ENCODE measurements around the gene ANKRD35. TPM values are rescaled to one million over a fixed set of nuclear protein-coding genes. Genes with fewer than 3 reads are reported as not detected.
"Not testable (repeated sequence)": the region's sequence is repeated elsewhere in the genome, so short reads cannot be mapped to it uniquely, and the experiment has no call there.

The ANKRD35 gene
- total RNA-seq, 1 donor from 2014 or later, result 0.31 TPM

DNA sequence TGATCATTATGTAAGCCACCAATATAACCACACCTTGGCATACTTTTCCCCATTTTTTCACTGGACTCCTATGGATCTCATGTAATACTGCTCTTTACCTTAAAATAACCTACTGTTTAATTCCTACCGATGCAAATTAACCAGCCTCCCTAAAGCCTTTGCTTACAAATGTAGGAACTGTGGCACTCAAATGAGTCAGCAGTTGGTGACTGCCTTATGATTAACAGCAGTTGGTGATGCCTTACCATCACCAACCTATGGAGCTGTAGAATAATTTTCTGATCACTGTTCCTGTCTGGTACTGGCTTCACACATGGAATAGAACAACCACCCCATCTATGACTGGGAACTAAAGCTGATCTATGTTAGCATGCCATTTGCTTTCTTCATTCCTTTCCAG, 48.0 kb downstream of the ANKRD35 start:
- no peaks in the 10 kb centered on the region for H3K4me1 Mint-ChIP-seq (ENCODE audit: low read depth)
- no peak for DNase-seq (ENCODE audit: low spot score, unreplicated experiment)
- no peak overlapping the region for H3K27ac Mint-ChIP-seq
- no peak overlapping the region for H3K4me3 Mint-ChIP-seq (ENCODE audit: low read depth)
- no peaks in the 10 kb centered on the region for H3K27me3 Mint-ChIP-seq
- peaks cover 21% of the 10 kb centered on the region for H3K36me3 Mint-ChIP-seq (ENCODE audit: insufficient read depth)
- no peaks in the 10 kb centered on the region for H3K9me3 Mint-ChIP-seq (ENCODE audit: low read depth)
- TF ChIP-seq, protein P1, sequence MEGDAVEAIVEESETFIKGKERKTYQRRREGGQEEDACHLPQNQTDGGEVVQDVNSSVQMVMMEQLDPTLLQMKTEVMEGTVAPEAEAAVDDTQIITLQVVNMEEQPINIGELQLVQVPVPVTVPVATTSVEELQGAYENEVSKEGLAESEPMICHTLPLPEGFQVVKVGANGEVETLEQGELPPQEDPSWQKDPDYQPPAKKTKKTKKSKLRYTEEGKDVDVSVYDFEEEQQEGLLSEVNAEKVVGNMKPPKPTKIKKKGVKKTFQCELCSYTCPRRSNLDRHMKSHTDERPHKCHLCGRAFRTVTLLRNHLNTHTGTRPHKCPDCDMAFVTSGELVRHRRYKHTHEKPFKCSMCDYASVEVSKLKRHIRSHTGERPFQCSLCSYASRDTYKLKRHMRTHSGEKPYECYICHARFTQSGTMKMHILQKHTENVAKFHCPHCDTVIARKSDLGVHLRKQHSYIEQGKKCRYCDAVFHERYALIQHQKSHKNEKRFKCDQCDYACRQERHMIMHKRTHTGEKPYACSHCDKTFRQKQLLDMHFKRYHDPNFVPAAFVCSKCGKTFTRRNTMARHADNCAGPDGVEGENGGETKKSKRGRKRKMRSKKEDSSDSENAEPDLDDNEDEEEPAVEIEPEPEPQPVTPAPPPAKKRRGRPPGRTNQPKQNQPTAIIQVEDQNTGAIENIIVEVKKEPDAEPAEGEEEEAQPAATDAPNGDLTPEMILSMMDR (IDR thresholded peaks at IDR 0.05; ENCODE audit: unreplicated experiment), result no peak

DNA sequence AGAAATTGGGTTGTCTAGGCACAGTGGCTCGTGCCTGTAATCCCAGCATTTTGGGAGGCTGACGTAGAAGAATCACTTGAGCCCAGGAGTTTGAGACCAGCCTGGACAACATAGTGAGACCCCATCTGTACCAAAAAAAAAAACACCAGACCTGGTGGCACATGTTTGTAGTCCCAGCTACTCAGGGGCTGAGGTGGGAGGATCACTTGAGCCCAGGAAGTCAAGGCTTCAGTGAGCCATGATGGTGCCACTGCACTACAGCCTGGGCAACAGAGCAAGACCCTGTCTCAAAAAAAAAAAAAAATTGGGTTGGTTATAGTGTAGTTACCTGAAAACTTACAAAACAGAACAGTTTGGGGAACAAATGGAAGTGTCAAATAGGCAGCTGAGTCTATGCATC, 54.9 kb downstream of the ANKRD35 start:
- H3K36me3 Mint-ChIP-seq (ENCODE audit: insufficient read depth), result peaks cover 43% of the 10 kb centered on the region
- DNase-seq (ENCODE audit: low spot score, unreplicated experiment); H3K4me3 Mint-ChIP-seq (ENCODE audit: low read depth); H3K9me3 Mint-ChIP-seq (ENCODE audit: low read depth); H3K27me3 Mint-ChIP-seq; H3K4me1 Mint-ChIP-seq (ENCODE audit: low read depth); H3K27ac Mint-ChIP-seq: not testable (repeated sequence)

DNA sequence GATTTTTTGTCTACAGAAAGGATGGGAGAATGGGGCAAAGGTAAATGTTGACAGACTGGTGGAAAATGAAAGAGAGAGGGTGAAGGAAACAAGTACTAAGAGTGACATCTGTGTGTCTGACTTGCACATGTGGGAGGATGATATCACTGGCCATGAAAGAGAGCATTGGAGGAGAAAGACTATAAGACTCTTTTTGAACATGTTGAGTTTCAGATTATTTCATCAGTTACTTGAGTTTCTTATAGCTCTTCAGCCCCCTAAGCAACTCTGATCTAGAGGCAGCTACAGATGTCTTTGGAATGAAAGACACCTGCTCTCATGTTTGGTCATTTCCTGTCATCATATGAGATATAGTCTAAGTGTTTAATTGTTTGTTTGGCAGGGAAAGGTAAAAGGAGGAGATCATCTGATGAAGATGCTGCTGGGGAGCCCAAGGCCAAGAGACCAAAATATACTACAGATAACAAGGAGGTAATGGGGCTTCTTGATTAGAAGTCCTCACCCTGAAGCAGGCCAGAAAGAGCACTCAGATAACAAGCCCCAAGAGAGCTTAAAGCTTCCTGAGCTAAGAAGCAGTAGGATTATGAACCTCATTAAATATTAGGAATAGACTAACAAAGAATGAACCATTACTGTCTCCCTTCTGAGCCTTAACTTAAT, 57.2 kb downstream of the ANKRD35 start:
- Mint-ChIP-seq H3K27me3 (no peaks in the 10 kb centered on the region), H3K4me1 (ENCODE audit: low read depth) (peaks cover 14% of the 10 kb centered on the region), H3K4me3 (ENCODE audit: low read depth) (no peak overlapping the region), H3K9me3 (ENCODE audit: low read depth) (no peaks in the 10 kb centered on the region), H3K36me3 (ENCODE audit: insufficient read depth) (peaks cover 40% of the 10 kb centered on the region), H3K27ac (no peak overlapping the region)
- TF ChIP-seq, protein P1 (IDR thresholded peaks at IDR 0.05; ENCODE audit: unreplicated experiment), result no peak
- no peak for DNase-seq (ENCODE audit: low spot score, unreplicated experiment)

DNA sequence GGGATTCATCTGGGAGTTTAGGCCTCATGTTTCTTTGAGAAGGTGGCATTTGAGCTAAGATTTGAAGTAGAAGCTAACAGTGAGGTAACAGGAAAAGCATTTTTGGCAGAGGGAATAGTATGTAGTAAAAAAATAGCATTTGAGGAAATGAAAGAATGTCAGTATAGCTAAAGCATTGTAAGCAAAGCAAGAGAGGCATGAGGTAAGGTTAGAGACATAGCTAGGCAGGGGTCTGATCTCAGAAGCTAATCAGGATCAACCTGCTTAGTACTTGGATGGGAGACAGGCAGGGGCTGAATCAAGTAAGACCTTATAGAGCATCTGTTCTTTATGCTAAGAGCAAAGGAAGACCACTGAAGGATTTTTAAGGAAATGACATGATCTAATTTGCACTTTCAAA, 57.7 kb downstream of the ANKRD35 start:
- peak overlapping the region; percentile 51 for H3K27ac Mint-ChIP-seq
- DNase-seq (ENCODE audit: low spot score, unreplicated experiment), result no peak
- H3K4me3 Mint-ChIP-seq (ENCODE audit: low read depth), result no peak overlapping the region
- H3K36me3 Mint-ChIP-seq (ENCODE audit: insufficient read depth), result peaks cover 36% of the 10 kb centered on the region
- H3K27me3 Mint-ChIP-seq, result no peaks in the 10 kb centered on the region
- TF ChIP-seq, protein P1 (IDR thresholded peaks at IDR 0.05; ENCODE audit: unreplicated experiment), result no peak
- H3K9me3 Mint-ChIP-seq (ENCODE audit: low read depth), result no peaks in the 10 kb centered on the region
- peaks cover 14% of the 10 kb centered on the region for H3K4me1 Mint-ChIP-seq (ENCODE audit: low read depth)

DNA sequence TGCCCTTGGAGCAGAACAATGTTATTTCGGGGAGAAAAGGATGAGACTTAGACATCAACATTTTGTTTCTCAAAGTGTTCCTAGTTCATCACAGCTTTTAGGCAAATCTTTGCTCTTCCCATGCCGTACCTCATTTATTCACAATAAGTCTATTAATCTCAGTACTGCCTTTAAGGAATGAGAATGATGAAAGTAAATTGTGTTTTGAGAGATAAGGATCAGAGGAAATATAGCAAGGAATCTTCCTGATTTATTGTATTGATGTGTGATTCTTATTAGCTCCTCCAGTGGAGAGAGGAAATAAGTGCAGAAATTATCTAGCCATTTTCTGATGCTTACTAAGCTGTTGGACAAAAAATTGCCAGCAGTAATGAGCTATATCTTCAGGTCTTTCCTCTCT, 59.6 kb downstream of the ANKRD35 start:
- DNase-seq (ENCODE audit: low spot score, unreplicated experiment), result no peak
- peaks cover 26% of the 10 kb centered on the region for H3K36me3 Mint-ChIP-seq (ENCODE audit: insufficient read depth)
- TF ChIP-seq, protein P1 (IDR thresholded peaks at IDR 0.05; ENCODE audit: unreplicated experiment), result no peak
- H3K27ac Mint-ChIP-seq, result peak overlapping the region; percentile 84
- no peaks in the 10 kb centered on the region for H3K9me3 Mint-ChIP-seq (ENCODE audit: low read depth)
- H3K4me1 Mint-ChIP-seq (ENCODE audit: low read depth), result peaks cover 14% of the 10 kb centered on the region
- H3K4me3 Mint-ChIP-seq (ENCODE audit: low read depth), result peak overlapping the region; percentile 94
- H3K27me3 Mint-ChIP-seq, result no peaks in the 10 kb centered on the region

DNA sequence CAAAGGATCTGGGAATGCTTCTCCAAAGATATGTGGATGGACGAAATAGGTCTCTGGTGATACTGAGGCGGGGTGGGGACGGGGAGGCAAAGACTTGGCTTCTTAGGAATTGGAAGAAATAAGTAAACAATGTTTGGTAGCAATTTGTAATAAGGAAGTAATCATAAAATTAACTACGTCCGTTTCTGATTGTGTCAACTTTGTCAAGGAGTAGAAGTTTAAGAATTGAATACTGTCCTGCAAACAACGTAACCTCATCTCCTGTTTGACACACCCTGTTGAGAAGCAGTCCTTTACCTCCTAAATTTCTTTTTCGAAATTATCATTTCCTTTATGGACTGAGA, 61.2 kb downstream of the ANKRD35 start:
- Mint-ChIP-seq H3K4me1 (ENCODE audit: low read depth) (peaks cover 14% of the 10 kb centered on the region), H3K9me3 (ENCODE audit: low read depth) (no peaks in the 10 kb centered on the region), H3K27ac (peak overlapping the region; percentile 98), H3K36me3 (ENCODE audit: insufficient read depth) (peaks cover 19% of the 10 kb centered on the region), H3K4me3 (ENCODE audit: low read depth) (peak overlapping the region; percentile 94), H3K27me3 (no peaks in the 10 kb centered on the region)
- TF ChIP-seq, protein P1 (IDR thresholded peaks at IDR 0.05; ENCODE audit: unreplicated experiment), result no peak
- no peak for DNase-seq (ENCODE audit: low spot score, unreplicated experiment)
